HEK293 (cell line): Measurements from ENCODE around the gene PSMC3.

ENCODE experiments used
- RBAK ChIP-seq: fragments of 450-650 bp; formaldehyde crosslinking; IDR thresholded peaks from 2 replicates; pipeline ENCODE4 v1.5.1; 2016; ENCODE audit warnings: missing biosample characterization, missing genetic modification characterization
- TF ChIP-seq, protein P1 (sequence below): fragments of 450-650 bp; formaldehyde crosslinking; IDR thresholded peaks from 2 replicates; pipeline ENCODE4 v1.5.1; 2016; ENCODE audit warnings: missing biosample characterization, missing genetic modification characterization

DNA sequence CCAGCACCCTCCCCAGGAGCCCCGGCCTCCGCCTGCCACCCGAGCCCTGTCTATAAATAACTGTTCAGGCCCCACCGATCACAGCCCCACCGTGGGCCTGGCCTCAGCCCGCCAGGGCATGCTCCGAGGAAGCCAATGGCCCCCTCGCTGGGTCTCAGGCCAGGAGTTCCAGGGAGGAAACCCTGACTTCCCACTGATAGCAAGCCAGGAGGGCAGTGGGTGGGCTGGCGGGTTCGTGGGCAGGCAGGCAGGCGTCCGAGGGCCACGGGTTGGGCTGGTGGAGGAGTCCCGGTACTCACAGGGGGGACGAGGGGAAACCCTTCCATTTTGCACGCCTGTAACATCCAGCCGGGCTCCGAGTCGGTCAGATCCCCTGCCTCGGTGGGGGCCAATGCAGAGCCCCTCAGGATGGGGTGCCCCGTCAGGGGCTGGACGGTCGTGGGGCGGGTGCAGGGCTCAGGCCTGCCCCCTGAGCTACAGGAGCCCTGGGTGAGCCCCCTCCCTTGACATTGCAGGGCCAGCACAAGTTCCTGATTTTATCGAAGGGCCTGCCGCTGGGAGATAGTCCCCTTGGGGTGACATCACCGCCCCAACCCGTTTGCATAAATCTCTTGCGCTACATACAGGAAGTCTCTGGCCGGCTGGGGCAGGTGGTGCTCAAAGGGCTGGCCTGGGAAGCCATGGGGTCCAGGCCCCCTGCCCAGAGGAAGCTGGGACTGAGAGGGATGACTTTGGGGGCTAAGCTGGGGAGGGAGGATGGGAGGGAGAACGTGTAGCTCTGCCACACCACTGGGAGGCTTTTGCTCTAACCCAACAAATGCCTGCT lies 48.0 kb downstream of the PSMC3 start, which contains the start of gene SPI1:
- TF ChIP-seq, protein P1, sequence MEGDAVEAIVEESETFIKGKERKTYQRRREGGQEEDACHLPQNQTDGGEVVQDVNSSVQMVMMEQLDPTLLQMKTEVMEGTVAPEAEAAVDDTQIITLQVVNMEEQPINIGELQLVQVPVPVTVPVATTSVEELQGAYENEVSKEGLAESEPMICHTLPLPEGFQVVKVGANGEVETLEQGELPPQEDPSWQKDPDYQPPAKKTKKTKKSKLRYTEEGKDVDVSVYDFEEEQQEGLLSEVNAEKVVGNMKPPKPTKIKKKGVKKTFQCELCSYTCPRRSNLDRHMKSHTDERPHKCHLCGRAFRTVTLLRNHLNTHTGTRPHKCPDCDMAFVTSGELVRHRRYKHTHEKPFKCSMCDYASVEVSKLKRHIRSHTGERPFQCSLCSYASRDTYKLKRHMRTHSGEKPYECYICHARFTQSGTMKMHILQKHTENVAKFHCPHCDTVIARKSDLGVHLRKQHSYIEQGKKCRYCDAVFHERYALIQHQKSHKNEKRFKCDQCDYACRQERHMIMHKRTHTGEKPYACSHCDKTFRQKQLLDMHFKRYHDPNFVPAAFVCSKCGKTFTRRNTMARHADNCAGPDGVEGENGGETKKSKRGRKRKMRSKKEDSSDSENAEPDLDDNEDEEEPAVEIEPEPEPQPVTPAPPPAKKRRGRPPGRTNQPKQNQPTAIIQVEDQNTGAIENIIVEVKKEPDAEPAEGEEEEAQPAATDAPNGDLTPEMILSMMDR (tag by site-specific recombination) = no peak
- TF ChIP-seq RBAK = no peak
